Posterior vena cava (tissue), 2 donors: Measurements from ENCODE around the gene OOEP. TPM values are rescaled to one million over a fixed set of nuclear protein-coding genes. Genes with fewer than 3 reads are reported as not detected.
A peak's percentile ranks its signal among the peaks of the same experiment; 100 is the strongest.
"Not testable (repeated sequence)": the region's sequence is repeated elsewhere in the genome, so short reads cannot be mapped to it uniquely, and the experiment has no call there.

Experiments
- DNase-seq: peaks from one replicate; pipeline ENCODE4 v3.0.0-alpha.2; 2020; ENCODE audit warnings: low spot score
- intact Hi-C, 2 donors: fragments of 100-400 bp; cut with DNase I; formaldehyde crosslinking; loops; one replicate each; pipeline versions ENCODE4 v1.14.1 to v1.14.2; 2022 to 2023
- long read RNA-seq, 2 donors: library from polyadenylated mRNA; unstranded; transcript quantifications; one replicate each; pipeline ENCODE4 v2.0.0, GENCODE V29; 2020 to 2021
- total RNA-seq, 2 donors: library from RNA; stranded (reverse); fragmentation: NEBNext Ultra II Directional; extraction: Animal tissue kit (Norgen Biotek cat#: 25700); gene quantifications; one replicate each; pipeline ENCODE4 v1.2.1, GENCODE V29; 2021
- donor health status: DM: yes; HTN: yes; CAD: no.
- donor health status: DM: yes; HTN: yes; CAD: no.

The OOEP gene
- total RNA-seq = under 1 TPM in 1 of 2 donors, not detected in 1; 0.24 TPM
- long read RNA-seq, donor 1, partial matches to known transcripts = 0 of 59 reads
- long read RNA-seq, donor 1, other reads (novel, unspliced or antisense) = 59 of 59 reads
- long read RNA-seq, donor 2 = 0 reads

DNA sequence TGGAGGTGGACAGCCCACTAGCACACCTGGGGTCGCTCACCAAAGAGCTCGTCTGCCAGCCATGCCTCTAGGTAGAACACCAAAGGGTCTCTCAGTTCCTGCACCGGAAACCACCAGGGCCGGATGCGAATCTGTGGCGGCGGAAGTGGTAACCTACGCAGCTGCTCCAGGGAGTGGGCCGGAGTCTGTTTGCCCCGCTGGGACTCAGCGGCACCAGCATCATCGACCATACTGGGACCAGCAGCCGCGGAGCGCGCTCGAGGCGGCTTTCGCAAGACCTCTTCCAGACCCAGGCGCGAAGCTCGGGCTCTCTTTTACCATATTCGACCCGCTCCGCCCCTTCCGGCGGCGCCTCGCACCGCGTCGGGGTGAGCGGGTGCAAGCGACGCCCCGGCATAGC lies at the start of gene OOEP:
Gene OOEP (minus strand): TSS at position 335 of the 400 bp plus-strand sequence. CDS start 105 bp downstream, at position 230.
- intact Hi-C loops = no loop called here
- no peak for DNase-seq

DNA sequence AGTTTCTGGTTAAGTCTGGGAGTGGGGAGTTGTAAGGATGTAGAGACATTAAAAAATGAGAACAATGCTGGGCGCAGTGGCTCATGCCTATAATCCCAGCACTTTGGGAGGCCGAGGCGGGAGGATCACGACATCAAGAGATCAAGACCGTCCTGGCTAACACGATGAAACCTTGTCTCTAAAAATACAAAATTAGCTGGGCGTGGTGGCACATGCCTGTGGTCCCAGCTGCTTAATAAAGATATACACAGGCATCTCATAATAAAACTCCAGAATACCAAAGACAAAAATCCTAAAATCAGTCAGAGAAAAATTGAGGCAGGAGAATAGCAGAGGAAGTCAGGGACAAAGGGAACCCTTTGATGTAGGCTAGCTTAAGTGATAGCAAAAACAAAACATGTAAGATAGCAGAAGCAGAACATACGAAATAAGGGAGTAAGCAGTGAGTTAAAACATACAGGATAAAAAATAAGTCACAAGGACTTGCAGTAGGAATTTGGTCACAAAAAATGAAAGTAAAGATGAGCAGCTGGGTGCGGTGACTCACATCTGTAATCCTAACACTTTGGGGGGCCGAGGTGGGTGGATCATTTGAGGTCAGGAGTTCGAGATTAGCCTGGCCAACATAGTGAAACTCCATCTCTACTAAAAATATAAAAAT lies 48.5 kb upstream of the OOEP start:
- no peak for DNase-seq
- intact Hi-C loops = no loop called here

DNA sequence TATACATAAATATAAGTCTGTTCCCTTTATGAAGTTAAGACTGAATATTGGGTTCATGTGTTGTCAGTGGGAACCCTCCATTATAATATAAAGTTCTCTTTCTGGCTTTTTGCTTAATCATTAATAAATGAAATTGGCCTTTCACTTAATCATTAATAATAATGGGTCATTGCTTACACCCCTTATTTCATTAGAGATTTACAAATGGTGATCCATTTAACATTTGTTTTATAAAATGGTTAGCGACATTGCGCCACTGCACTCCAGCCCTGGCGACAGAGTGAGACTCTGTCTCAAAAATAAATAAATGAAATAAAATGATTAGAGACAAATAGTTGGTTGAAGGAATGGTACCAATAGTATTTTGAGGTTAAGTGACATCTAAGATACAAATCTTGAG lies 43.4 kb upstream of the OOEP start:
- intact Hi-C loops = no loop called here

DNA sequence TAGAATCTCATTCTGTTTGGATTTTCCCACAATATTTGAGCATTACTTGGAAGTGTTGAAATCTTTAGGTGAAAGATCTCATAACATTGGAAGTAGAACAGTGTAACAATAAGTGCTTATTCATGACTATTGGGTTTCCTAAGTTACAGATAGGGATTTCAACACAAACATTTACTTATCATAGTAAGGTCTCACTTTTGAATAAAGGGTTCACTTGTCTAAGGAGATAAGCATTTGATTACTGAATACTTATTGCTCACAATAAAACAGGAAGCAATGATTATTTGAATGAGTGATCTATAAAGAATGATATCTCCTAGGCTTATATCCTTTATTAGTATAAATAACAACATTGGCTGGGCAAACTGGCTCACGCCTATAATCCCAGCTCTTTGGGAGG lies 39.7 kb upstream of the OOEP start:
- intact Hi-C loops = no loop called here
- no peak for DNase-seq

More for the DNA sequence above, 43.4 kb upstream of the OOEP start:
- DNase-seq = no peak

DNA sequence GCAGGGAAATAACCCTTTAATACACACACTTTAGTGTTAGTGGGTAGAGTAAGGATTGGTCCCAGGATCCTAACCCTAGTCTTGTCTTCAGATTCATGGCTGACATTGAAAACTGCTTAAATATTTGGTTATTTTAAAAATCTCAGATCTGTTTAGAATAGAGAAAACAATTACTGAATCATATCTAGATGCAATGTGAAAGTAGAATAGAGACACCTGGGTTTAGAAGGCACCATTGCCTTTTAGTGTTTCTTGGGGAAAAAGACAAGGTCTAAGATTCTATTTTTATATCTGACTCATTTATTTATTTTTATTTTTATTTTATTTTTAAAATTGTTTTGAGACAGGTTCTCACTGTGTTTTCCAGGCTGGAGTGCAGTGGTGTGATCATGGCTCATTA lies 31.0 kb upstream of the OOEP start:
- no peak for DNase-seq
- intact Hi-C loops = no loop called here

DNA sequence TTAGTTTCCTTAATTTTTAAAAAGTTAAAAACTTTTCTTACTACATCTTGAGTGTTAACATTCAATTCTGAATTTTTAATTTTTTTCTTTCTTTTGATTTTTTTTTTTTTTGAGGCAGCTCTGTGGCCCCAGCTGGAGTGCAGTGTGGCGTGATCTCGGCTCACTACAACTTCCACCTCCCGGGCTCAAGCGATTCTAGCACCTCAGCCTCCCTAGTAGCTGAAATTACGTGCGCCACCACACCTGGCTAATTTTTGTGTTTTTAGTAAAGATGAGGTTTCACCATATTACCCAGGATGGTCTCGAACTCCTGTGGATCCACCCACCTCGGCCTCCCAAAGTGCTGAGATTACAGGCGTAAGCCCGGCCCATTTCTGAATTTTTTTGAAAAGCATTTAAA lies 26.2 kb upstream of the OOEP start:
- DNase-seq = peak; percentile 26
- intact Hi-C loops = no loop called here

DNA sequence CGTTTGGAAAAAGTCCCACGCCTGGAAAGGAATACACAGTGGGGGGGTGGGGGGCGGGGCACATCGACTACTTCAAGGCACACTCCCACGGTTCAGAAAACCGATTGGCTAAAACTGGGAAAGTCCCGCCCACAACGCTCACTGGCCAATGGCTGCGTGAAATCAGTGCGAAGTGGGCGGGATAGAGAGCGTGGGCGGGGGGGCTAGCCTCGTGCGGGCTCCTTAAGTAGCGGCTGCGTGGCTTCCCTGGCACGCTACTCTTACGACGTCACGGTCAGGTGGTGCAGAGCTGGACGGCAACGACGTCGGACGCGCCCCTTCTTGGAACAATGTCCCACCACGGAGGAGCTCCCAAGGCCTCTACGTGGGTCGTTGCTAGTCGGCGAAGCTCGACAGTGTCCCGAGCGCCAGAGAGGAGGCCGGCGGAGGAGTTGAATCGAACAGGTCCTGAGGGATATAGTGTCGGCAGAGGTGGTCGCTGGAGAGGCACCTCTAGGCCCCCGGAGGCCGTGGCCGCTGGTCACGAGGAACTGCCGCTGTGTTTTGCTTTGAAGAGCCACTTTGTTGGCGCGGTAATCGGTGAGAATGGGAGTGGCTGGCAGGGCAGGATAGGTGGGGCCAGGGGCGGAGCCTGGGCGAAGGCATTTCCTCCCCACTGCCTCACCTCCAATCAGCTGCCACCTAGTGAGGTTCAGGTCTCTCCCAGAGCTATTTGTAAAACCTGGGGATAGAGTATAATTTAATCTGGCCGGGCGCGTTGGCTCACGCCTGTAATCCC lies 25.1 kb upstream of the OOEP start, which contains the start of gene DDX43:
Gene DDX43 (plus strand): TSS at position 252 of the 778 bp plus-strand sequence. CDS start 78 bp downstream, at position 330.
- intact Hi-C loops = no loop called here
- peak; percentile 92 for DNase-seq

DNA sequence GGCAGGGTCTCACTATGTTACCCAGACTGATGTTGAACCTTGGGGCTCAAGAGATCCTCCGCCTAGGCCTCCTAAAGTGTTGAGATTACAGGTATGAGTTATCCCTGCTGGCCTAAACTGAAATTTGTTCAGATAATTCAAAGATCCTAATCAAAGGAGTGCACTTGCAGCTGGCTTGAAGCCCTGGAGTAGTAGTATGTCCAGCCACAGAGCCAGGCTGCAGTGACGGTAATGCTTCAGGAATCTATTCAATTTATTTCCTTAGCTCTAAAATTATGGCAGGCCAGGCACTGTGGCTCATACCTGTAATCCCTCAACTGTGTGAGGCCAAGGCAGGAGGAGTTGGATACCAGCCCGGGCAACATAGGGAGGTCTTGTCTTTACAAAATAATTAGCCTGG lies 23.6 kb upstream of the OOEP start:
- intact Hi-C loops = no loop called here
- peak; percentile 28 for DNase-seq

DNA sequence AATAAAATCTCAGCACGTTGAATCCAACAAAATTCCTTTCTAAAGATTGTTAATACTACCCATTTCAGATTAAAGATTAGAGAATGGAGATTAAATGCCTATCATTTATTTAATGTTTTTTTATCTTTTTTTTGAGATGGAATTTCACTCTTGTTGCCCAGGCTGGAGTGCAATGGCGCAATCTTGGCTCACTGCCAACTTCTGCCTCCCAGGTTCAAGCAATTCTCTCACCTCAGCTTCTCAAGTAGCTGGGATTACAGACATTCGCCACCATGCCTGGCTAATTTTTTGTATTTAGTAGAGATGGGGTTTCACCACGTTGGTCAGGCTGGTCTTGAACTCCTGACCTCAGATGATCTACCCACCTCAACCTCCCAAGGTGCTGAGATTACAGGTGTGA lies 22.5 kb upstream of the OOEP start:
- intact Hi-C loops = not testable (repeated sequence)

DNA sequence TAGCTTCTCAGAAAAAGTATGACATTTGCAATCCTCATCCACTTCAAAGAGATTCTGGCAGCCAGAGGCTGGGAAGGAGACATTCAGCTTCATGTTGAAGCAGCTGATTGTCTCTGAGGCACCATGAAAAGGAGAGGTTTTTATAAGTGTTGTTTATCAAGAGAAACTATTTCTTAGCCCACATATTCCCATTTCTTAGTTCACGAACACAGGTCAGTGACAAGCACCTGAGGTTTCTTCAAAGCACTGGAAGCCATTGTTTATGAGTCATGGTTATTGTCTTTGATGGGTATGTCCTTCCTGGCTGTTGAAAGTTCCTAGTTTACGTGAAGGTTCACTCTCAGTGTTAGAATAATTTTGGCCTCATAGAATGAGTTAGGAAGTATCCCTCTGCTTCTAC lies 22.0 kb upstream of the OOEP start:
- DNase-seq = no peak
- intact Hi-C loops = no loop called here

More for the DNA sequence above, 22.5 kb upstream of the OOEP start:
- peak; percentile 45 for DNase-seq

DNA sequence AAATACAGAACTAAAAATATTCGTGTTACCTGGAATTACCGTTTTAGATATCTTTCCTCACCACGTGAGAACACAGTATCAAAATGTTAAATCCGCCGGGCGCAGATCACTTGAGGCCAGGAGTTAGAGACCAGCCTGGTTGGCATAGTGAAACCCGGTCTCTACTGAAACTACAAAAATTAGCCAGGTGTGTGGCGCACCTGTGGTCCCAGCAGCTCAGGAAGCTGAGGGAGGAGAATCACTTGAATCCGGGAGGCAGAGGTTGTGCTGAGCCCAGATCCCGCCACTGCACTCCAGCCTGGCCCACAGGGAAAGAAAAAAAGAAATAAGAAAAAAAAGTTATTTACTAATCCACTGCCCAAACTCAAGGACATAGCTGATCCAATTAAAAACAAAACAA lies 20.2 kb upstream of the OOEP start:
- intact Hi-C loops = no loop called here
- DNase-seq = peak; percentile 22

DNA sequence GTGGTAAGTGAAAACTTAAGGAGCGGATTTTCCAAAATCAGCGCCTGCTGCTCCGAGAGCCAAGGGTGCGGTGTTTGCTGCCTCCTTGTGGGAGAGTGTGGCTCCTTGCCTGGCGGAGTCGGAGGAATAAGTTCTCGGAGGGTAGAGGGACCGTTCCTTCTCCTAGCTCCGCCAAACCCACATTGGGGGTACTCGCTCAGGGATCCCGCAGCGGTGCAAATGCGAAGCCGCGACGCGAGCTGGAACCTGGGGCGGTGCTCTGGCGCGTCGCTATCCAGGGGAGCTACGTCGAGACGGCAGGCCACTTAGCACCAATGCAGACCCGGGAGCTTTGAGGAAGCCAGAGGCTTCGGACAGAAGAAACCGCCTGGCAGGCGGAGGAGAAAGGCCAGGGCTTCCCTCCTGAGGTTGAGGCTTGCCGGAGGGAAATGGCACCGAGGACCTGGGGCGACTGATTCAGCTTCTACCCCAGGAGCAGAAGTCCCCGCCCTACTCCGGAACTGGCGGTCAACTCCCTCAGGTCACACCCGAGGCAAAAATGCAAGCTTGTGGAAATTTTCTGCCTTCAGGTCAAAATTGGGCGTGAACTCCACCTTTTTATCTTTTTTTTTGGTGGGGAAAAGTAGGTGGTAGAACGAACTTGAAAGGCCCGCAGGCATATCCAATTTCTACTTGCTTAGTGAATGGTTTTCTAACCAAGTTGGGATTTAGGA lies 19.3 kb upstream of the OOEP start:
- DNase-seq = peak; percentile 82
- intact Hi-C loops = no loop called here

DNA sequence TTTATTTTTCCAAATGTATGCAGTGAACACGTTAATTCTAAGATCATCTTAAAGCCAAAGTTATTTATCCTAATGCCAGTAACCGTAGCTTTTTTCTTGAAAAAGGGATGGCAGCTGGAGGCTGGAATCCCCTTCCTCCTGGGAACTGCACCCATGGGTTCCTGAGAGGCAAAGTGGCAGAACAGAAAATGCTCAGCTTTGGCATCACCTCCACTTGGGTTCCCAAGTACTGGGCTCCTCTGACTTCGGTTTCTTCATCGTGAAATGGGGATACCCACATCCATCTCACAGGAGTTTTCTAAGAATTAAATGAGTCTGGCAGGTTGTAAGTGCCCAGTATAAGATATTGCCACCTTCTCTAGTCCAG lies 18.7 kb upstream of the OOEP start:
- no peak for DNase-seq
- intact Hi-C loops = no loop called here

DNA sequence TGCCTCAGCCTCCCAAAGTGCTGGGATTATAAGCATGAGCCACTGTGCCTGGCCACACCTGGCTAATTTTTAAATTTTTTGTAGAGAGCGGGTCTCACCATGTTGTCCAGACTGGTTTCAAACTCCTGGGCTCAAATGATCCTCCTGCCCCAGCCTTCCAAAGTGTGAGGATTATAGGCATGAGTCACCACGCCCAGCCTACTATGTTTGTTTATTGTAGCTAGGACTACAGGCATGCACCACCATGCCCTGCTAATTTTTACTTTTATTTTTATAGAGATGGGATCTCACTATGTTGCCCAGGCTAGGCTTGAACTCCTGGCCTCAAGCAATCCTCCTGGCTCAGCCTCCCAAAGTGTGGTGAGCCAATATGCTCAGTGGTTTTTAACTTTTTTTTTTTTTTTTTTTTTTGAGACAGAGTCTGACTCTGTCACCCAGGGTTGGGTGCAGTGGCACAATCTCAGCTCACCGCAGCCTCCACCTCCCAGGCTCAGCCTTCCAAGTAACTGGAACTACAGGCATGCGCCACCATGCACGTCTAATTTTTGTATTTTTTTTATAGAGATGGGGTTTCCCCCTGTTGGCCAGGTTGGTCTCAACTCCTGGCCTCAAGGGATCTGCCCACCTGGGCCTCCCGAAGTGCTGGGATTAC lies 12.9 kb upstream of the OOEP start:
- intact Hi-C loops = no loop called here
- DNase-seq = peak; percentile 36

DNA sequence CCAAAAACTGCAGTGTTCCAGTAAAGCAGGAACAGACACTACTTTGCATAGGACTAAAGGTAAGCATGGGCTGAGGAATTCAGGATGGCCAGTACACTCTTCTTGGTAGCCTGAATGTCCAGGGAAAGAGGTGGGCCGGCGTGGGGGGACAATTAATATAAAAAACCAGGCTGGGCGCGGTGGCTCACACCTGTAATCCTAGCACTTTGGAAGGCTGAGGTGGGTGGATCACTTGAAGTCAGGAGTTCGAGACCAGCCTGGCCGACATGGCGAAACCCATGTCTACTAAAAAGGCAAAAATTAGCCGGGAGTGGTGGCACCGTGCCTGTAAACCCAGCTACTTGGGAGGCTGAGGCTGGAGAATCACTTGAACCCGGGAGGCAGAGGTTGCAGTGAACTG lies 11.8 kb upstream of the OOEP start:
- intact Hi-C loops = not testable (repeated sequence)
- DNase-seq = peak; percentile 59

DNA sequence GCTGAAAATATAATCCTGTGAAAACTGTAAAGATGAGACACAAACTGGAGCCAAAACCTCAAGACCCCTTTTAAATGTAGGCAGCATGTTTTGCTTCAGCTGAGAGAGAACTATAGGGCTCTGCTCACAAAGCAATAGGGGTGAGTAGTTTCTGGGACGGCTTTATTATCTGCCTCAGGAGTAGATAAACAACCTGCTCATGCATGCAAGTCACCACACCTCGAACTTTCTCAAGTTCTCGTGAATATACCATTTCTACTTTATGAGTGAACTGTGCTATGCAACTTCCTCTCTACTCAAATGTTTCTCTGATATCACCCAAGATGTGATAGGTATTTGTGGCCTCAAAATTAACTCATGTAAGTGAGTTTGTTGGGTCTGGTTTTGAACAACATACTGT lies 7.5 kb upstream of the OOEP start:
- intact Hi-C loops = no loop called here
- no peak for DNase-seq

DNA sequence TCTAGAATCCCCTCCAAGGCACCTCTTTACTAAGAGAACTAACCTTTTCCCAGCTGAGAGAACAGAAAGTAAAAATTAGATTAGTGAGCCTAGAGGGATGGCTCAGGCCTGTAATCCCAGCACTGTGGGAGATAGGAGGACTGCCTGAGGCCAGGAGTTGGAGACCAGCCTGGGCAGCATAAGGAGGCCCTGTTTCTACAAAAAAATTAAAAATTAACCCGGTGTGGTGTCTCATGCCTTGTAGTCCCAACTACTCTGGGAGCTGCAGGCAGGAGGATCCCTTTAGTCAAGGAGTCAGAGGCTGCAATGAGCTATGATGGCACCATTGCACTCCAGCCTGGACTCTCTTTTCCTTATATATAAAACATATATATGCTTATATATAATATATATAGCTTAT lies 5.5 kb upstream of the OOEP start:
- no peak for DNase-seq
- intact Hi-C loops = no loop called here

DNA sequence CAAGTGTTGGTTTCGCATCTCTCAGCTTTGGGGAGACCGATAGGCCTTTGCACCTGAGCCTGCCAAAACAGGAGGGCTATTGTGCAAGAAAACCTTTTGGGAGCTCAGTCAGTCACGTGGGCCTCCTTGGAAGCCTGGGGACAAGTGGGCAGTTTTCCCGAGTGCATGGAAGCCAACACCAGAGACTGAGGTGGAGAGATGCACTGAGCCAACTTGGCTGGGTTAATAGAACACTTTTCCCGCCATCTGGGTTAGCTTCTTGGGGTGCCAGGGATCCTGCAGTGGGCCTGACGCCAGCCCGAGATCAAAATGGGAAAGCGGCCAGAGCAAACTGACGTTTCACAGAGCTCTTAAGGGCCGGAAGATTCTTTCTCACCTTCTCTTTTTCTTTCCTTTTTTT lies 2.8 kb upstream of the OOEP start:
- no peak for DNase-seq
- intact Hi-C loops = no loop called here

DNA sequence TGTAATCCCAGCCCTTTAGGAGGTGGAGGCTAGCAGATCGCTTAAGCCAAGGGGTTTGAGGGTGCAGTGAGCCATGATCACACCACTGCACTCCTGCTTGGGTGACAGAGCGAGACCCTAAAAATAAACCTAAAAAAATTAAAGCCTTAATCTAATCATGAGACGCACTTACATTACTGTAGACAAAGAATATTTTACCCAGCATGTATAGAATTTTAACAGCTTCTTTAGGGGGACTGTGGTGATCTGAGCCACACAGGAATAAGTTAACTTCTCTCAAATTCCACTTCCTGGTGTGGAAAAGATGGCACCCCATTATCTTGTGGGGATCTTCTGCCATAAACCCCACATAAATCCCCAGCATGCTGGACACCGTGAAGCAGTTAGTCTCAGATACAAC lies 2.3 kb upstream of the OOEP start:
- intact Hi-C loops = no loop called here
- no peak for DNase-seq

DNA sequence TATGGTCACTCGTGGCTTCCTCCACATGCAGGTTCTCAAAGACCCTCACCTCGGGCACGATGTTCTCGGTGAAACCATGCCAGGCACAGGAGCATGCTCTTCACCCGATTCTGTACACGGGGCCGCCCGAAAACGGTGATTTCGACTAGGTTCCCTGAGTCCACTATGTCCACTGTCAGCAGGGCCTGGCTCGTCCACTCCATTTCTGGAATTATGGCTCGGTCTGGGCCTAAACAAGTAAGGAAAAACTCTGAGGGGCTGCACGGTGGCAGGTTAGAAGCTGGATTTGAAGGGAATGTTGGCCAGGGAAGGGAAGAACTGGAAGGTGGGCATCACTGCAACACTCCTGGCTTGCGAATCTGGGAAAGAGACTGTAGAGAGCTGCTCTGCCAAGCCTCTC lies 540 bp downstream of the OOEP start:
- intact Hi-C loops = no loop called here
- no peak for DNase-seq
